Stimulated activated CD4-positive, alpha-beta T cell treated with anti-CD3 and anti-CD28 coated beads, Interleukin-4, amount 100 ng/mL, for 1 hour (primary cell): ENCODE results near the gene LDAF1.

Experiments
- DNase-seq: peaks from one replicate; pipeline ENCODE4 v3.0.0-alpha.2; 2020

The LDAF1 gene

GRCh38 chr16:21199607-21200218 lies 41.2 kb downstream of the LDAF1 start:
- DNase-seq = no peak

GRCh38 chr16:21203155-21203797 lies 44.8 kb downstream of the LDAF1 start:
- DNase-seq = no peak

DNA sequence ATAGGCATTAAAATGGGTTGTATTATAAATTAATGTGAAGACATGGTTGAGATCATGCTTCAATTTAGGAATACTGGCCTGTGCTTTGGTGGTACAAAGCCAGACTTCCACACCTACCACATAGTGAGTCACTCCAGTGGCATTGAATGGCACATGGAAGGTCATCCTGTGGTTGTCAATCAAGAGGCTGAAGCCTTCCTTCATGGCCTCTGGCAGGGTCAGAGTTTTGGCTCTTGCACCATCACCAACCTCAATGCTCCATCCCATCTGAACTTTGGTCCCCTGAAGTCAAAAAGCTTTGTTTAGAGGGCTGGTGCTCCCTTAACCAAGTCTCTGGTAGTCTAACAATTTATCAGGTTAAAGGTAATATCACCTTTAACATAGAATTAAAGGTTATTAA lies 46.8 kb downstream of the LDAF1 start:
- DNase-seq = no peak

GRCh38 chr16:21206550-21206949 lies 48.1 kb downstream of the LDAF1 start:
- DNase-seq = no peak

GRCh38 chr16:21208446-21209230 lies 50.2 kb downstream of the LDAF1 start:
- no peak for DNase-seq

- no peak for DNase-seq
These were observed 53.0 kb downstream of the LDAF1 start, which contains the start of gene ZP2 for GRCh38 chr16:21211486-21211885. Gene ZP2 (minus strand): TSS chr16:21211574. CDS start chr16:21211547, 27 bp downstream.

GRCh38 chr16:21214086-21214485 lies 55.6 kb downstream of the LDAF1 start:
- DNase-seq = no peak

DNA sequence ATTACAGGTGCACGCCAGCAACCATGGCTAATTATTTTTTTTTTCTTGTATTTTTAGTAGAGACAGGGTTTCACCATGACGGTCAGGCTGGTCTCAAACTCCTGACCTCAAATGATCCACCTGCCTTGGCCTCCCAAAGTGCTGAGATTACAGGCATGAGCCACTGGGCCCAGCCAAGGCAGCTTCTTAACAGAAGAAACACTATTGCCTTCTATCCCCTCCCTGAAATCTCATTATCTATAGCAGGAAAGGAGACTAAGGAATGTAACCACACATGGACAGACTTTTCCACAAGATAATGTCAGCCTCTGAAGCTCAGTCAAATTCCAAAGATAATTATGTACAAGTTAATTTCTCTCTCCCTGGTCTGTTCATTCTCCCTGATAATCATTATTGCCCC lies 58.6 kb downstream of the LDAF1 start:
- no peak for DNase-seq

GRCh38 chr16:21218153-21218552 lies 59.7 kb downstream of the LDAF1 start:
- DNase-seq = no peak

- DNase-seq = no peak
These were observed 61.1 kb downstream of the LDAF1 start for GRCh38 chr16:21219551-21219950.

GRCh38 chr16:21222495-21223337 lies 64.2 kb downstream of the LDAF1 start:
- DNase-seq = no peak

DNA sequence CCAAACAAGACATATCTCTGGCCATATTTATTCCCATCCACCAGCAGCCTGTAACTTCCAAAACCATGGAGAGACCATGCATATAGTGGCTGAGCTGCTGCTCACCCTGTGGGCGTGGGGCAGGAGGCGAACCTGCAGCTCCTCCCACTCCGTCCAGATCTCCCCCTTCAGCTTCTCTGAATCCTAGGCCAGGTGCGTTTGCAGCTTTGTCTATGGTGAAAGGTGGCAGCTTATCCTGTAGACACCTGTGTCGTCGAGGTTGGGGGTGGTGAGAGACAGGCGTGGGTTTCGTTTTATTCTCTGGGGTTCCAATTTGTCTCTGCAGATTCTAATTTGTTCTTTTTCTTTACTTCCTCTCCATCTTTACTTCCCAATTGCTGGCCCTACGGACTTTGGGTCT lies 65.3 kb downstream of the LDAF1 start:
- DNase-seq = no peak

DNA sequence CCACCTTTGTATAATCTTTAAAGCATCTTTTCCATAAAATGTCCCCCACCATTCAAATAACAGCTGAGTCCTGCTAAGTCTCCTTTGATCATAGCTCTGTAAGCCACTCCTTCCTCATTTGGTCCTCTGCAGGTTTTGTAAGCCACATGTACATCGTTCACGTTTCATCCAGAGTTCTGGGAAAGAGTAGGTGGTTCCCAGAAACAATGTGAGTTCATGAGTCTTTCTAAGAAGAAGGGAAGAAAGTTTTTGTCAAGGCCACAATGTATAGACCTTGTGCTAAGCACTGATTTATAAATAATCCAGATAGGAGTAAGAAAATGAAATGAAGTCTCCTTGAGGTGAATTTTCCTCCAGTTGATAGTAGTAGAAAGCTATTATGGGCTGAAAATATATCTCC lies 66.3 kb downstream of the LDAF1 start:
- DNase-seq = no peak

GRCh38 chr16:21226749-21227148 lies 68.3 kb downstream of the LDAF1 start:
- DNase-seq = no peak

DNA sequence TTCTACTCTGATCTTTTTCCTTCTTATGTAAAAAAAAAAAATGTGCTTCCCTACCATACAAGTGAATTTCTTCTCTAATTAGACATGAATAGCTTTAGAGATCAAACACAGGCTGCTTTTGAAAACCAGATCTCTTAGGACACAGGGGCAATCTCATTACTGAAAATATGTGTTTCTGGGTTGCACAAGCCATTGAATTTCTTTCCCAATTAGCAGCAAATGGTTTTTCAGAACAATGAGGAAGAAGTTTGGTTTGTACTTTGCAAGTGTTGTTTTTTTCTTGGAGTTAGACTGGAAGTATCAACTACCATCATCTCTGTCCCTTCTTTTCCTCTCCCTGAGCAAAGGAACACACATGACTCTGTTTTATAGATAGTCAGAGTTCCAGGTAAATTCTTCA lies 69.4 kb downstream of the LDAF1 start:
- DNase-seq = no peak

- no peak for DNase-seq
These were observed 69.9 kb downstream of the LDAF1 start for GRCh38 chr16:21228361-21228872.
